HG02885 (cell line): ENCODE results near the gene WEE2.
A peak's percentile ranks its signal among the peaks of the same experiment; 100 is the strongest.
"Not testable (repeated sequence)": the region's sequence is repeated elsewhere in the genome, so short reads cannot be mapped to it uniquely, and the experiment has no call there.

Experiments
- ATAC-seq: cut with Tn5 transposase; IDR thresholded peaks from one replicate; pipeline ENCODE4 v1.9.1; 2021; ENCODE audit warnings: mild to moderate bottlenecking; ENCODE audit not compliant: unreplicated experiment, poor library complexity

WEE2 gene

GRCh38 chr7:141710301-141710700 is 2.1 kb downstream of the WEE2 start:
- no peak for ATAC-seq

GRCh38 chr7:141712603-141713255 is 4.6 kb downstream of the WEE2 start:
- peak; percentile 50 for ATAC-seq

- no peak for ATAC-seq
Measured at GRCh38 chr7:141713890-141714289, 5.7 kb downstream of the WEE2 start.

- no peak for ATAC-seq
Measured at GRCh38 chr7:141714571-141714970, 6.4 kb downstream of the WEE2 start.

- ATAC-seq, result no peak
Measured at GRCh38 chr7:141715018-141715417, 6.9 kb downstream of the WEE2 start.

- no peak for ATAC-seq
Measured at GRCh38 chr7:141715794-141716689, 7.9 kb downstream of the WEE2 start.

GRCh38 chr7:141717450-141717849 is 9.3 kb downstream of the WEE2 start:
- no peak for ATAC-seq

GRCh38 chr7:141722529-141722928 is 14.4 kb downstream of the WEE2 start:
- ATAC-seq, result no peak

- no peak for ATAC-seq
Measured at GRCh38 chr7:141729020-141729419, 20.9 kb downstream of the WEE2 start.

GRCh38 chr7:141731476-141732149 is 23.5 kb downstream of the WEE2 start:
- ATAC-seq, result no peak

GRCh38 chr7:141737118-141737835 is 29.1 kb downstream of the WEE2 start:
- no peak for ATAC-seq

GRCh38 chr7:141737836-141738591 is 29.9 kb downstream of the WEE2 start, which contains the start of gene SSBP1:
Gene SSBP1, plus strand, starts transcription at chr7:141738358. Its CDS starts 809 bp downstream, at chr7:141739167.
- ATAC-seq, result peak; percentile 87

GRCh38 chr7:141738592-141739013 is 30.4 kb downstream of the WEE2 start:
- ATAC-seq, result no peak

- ATAC-seq, result no peak
Measured at GRCh38 chr7:141739250-141739649, 31.1 kb downstream of the WEE2 start.

GRCh38 chr7:141742229-141742628 is 34.1 kb downstream of the WEE2 start:
- ATAC-seq, result no peak

- ATAC-seq, result no peak
Measured at GRCh38 chr7:141744131-141744530, 36.0 kb downstream of the WEE2 start.

GRCh38 chr7:141748396-141748795 is 40.2 kb downstream of the WEE2 start:
- ATAC-seq, result no peak

GRCh38 chr7:141751904-141752303 is 43.8 kb downstream of the WEE2 start:
- ATAC-seq, result not testable (repeated sequence)

- no peak for ATAC-seq
Measured at GRCh38 chr7:141752634-141753033, 44.5 kb downstream of the WEE2 start.

GRCh38 chr7:141754939-141755338 is 46.8 kb downstream of the WEE2 start:
- no peak for ATAC-seq
